Esophagus squamous epithelium (tissue), 4 donors: ENCODE results near the gene TRMT44.

Experiments used
- POLR2A ChIP-seq, 4 donors: fragments of 450-650 bp; IDR thresholded peaks; one replicate each; pipeline ENCODE4 v1.6.1; 2017; ENCODE audit warnings: antibody characterized with exemption in 4 of 4, mild to moderate bottlenecking in 4 of 4, moderate library complexity in 3 of 4
- TF ChIP-seq, protein P1 (sequence below), 6 experiments: fragments of 450-650 bp in 4 of 6; fragments of 200-600 bp in 2 of 6; sonication (generic) in 2 of 6; IDR thresholded peaks; one replicate each; pipeline ENCODE4 v1.5.1; 2016 to 2019; ENCODE audit warnings: antibody characterized with exemption in 6 of 6, mild to moderate bottlenecking in 4 of 6, moderate library complexity in 4 of 6

DNA sequence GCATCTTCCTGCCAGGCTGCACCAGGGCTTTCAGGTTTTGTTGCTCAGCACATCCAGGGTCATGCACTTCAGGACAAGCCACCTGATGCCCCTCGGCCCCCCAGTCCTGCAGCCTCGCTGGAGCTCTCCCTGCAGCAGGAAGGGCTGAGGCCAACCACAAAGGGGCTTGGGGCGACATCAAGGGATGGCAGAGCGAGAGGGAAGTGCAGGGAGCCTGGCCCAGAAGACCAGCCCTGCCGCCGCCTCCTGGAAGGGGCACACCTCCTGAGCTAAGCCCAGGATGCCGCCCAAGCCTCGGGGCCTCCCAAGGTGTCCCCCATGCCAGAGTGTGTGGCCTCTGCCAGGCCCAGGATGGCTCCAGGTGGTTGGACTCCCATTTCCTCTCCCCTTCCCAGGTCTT, 37.1 kb downstream of the TRMT44 start:
- TF ChIP-seq, protein P1, sequence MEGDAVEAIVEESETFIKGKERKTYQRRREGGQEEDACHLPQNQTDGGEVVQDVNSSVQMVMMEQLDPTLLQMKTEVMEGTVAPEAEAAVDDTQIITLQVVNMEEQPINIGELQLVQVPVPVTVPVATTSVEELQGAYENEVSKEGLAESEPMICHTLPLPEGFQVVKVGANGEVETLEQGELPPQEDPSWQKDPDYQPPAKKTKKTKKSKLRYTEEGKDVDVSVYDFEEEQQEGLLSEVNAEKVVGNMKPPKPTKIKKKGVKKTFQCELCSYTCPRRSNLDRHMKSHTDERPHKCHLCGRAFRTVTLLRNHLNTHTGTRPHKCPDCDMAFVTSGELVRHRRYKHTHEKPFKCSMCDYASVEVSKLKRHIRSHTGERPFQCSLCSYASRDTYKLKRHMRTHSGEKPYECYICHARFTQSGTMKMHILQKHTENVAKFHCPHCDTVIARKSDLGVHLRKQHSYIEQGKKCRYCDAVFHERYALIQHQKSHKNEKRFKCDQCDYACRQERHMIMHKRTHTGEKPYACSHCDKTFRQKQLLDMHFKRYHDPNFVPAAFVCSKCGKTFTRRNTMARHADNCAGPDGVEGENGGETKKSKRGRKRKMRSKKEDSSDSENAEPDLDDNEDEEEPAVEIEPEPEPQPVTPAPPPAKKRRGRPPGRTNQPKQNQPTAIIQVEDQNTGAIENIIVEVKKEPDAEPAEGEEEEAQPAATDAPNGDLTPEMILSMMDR (IDR thresholded peaks at IDR 0.05), result no peak
- no peak for TF ChIP-seq POLR2A (IDR thresholded peaks at IDR 0.05)
